Measurements from ENCODE around the gene CCDC91. TPM values are rescaled to one million over a fixed set of nuclear protein-coding genes. Genes with fewer than 3 reads are reported as not detected.

Gene CCDC91
- total RNA-seq, 4 donors from 2014 or later, result 24.3 to 65.2 (median 34.3) TPM

DNA sequence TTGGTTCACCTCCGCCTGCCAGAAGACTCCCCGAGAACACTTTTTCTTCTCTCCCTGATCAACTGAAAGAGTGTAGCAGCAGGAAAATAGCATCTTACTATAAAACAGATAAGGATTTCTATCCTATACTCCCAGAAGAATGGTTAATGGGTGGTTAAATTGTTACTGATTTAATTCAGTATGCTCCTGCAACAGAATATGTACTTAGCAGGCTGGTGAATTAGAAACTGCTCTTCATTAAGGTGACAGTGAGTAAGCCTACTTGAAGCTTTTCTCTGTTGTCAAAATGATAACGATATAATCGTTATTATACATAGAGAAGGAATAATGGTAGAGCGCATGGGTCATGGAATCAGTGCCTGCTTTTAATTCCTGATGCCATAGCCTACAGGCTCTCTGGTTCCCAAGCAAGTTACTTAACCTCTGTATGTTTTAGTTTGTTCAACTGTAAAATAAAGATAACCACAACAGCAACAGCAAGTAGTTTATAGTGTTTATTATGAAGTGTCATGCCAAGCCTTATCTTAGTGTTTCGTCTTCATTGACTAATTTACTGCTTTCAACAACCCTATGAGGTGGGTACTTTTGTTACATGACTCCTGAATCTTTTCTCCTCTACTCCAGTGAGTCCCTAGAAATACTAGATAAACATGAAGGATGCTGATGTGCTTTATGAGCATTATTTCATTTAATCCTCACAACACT is 392.6 kb downstream of the CCDC91 start:
- no peak for DNase-seq
- H3K27me3 ChIP-seq, result no peaks in the 10 kb centered on the region
- TF ChIP-seq POLR2A (IDR thresholded peaks at IDR 0.05), result no peak
- TF ChIP-seq, protein P1, sequence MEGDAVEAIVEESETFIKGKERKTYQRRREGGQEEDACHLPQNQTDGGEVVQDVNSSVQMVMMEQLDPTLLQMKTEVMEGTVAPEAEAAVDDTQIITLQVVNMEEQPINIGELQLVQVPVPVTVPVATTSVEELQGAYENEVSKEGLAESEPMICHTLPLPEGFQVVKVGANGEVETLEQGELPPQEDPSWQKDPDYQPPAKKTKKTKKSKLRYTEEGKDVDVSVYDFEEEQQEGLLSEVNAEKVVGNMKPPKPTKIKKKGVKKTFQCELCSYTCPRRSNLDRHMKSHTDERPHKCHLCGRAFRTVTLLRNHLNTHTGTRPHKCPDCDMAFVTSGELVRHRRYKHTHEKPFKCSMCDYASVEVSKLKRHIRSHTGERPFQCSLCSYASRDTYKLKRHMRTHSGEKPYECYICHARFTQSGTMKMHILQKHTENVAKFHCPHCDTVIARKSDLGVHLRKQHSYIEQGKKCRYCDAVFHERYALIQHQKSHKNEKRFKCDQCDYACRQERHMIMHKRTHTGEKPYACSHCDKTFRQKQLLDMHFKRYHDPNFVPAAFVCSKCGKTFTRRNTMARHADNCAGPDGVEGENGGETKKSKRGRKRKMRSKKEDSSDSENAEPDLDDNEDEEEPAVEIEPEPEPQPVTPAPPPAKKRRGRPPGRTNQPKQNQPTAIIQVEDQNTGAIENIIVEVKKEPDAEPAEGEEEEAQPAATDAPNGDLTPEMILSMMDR (IDR thresholded peaks at IDR 0.05), result no peak
- H3K27ac ChIP-seq, result no peak overlapping the region
- no peaks in the 10 kb centered on the region for H3K36me3 ChIP-seq
- no peaks in the 10 kb centered on the region for H3K9me3 ChIP-seq
- no peaks in the 10 kb centered on the region for H3K4me1 ChIP-seq
- no peak overlapping the region for H3K4me3 ChIP-seq

DNA sequence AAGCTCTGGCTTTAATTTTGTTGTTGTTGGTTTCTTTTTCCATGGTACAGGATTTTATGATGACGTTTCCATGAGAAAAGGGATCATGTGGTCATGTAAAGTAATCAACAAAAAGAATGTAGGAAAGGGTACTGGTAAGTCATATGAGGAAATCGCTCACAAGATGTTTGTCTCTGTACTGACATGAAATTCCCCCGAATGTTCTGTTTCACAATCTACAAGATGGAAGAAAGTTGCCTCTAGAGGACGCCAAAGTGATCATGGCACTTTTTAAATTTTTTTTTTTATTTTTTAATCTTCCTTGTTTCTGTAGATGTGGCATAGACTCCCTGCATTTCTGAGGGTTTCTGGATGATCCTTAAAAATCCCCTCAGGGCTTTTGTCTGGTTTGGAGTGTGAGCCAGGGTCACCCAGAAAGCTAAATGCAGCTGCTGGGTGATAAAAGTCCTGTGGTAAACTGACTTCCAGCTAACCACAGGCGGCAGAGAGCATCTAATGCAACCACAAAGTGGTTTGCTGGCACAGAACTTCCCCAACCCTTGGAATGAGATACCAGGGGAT is 393.5 kb downstream of the CCDC91 start:
- no peaks in the 10 kb centered on the region for H3K36me3 ChIP-seq
- H3K4me1 ChIP-seq, result no peaks in the 10 kb centered on the region
- no peak overlapping the region for H3K4me3 ChIP-seq
- H3K27ac ChIP-seq, result no peak overlapping the region
- TF ChIP-seq, protein P1 (IDR thresholded peaks at IDR 0.05), result no peak
- TF ChIP-seq POLR2A (IDR thresholded peaks at IDR 0.05), result no peak
- DNase-seq, result no peak
- H3K27me3 ChIP-seq, result no peaks in the 10 kb centered on the region
- H3K9me3 ChIP-seq, result no peaks in the 10 kb centered on the region

- Histone ChIP-seq H3K4me1 (no peaks in the 10 kb centered on the region), H3K27ac (no peak overlapping the region), H3K9me3 (no peaks in the 10 kb centered on the region), H3K36me3 (no peaks in the 10 kb centered on the region), H3K27me3 (no peaks in the 10 kb centered on the region), H3K4me3 (no peak overlapping the region)
- TF ChIP-seq POLR2A (IDR thresholded peaks at IDR 0.05), result no peak
- TF ChIP-seq, protein P1 (IDR thresholded peaks at IDR 0.05), result no peak
- no peak for DNase-seq
Observed at GRCh38 chr12:28585146-28585545, 394.9 kb downstream of the CCDC91 start.

- Histone ChIP-seq H3K27me3 (no peaks in the 10 kb centered on the region), H3K4me1 (no peaks in the 10 kb centered on the region), H3K9me3 (no peaks in the 10 kb centered on the region), H3K36me3 (no peaks in the 10 kb centered on the region), H3K4me3 (no peak overlapping the region), H3K27ac (no peak overlapping the region)
- no peak for TF ChIP-seq POLR2A (IDR thresholded peaks at IDR 0.05)
- TF ChIP-seq, protein P1 (IDR thresholded peaks at IDR 0.05), result no peak
- no peak for DNase-seq
Observed at GRCh38 chr12:28586481-28586880, 396.2 kb downstream of the CCDC91 start.

DNA sequence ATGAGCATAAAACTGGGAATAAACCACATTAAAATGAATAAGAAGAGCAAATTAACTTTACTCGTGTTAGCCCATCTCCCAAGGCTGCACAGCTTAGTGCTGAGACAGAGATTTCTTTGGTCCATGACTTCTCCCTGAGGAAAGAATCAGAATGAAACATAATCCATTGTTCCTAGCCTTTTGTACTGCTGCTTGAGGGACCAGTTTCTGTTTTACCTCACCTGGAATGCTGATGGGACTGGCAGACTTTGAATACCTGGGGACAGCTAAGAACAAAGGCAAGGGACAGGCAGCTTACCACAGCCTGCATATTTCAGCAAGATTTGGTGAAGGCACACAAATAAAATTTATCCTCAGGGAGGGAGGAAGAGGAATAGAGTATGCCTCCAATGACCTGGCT is 401.6 kb downstream of the CCDC91 start:
- Histone ChIP-seq H3K27ac (no peak overlapping the region), H3K27me3 (no peaks in the 10 kb centered on the region), H3K9me3 (no peaks in the 10 kb centered on the region), H3K4me1 (no peaks in the 10 kb centered on the region), H3K36me3 (no peaks in the 10 kb centered on the region), H3K4me3 (no peak overlapping the region)
- no peak for DNase-seq
- TF ChIP-seq, protein P1 (IDR thresholded peaks at IDR 0.05), result no peak
- TF ChIP-seq POLR2A (IDR thresholded peaks at IDR 0.05), result no peak

Small RNA genes within 50 kb of the gene (small RNA-seq; reads per million reads assigned to genes)
- gene RNA5SP355 (0.25 to 0.76 reads per million in 2 donors), gene RNU4-54P (0 reads per million in 2 donors)

Other genes starting within 250 kb of the CCDC91 start
- gene PTHLH, start 217.7 kb upstream of the CCDC91 start, total RNA-seq, result not detected

Measured in Peyer's patch (tissue), 4 donors.